ENCODE measurements around the gene SPTBN4. TPM values are rescaled to one million over a fixed set of nuclear protein-coding genes. Genes with fewer than 3 reads are reported as not detected.

Gene SPTBN4
- polyA plus RNA-seq, 1 donor from 2014 or later: 12.7 TPM

GRCh38 chr19:40533508-40533907 is 66.7 kb downstream of the SPTBN4 start:
- H3K27me3 ChIP-seq (ENCODE audit: insufficient read depth, low read depth, low read length): peaks cover 21% of the 10 kb centered on the region

DNA sequence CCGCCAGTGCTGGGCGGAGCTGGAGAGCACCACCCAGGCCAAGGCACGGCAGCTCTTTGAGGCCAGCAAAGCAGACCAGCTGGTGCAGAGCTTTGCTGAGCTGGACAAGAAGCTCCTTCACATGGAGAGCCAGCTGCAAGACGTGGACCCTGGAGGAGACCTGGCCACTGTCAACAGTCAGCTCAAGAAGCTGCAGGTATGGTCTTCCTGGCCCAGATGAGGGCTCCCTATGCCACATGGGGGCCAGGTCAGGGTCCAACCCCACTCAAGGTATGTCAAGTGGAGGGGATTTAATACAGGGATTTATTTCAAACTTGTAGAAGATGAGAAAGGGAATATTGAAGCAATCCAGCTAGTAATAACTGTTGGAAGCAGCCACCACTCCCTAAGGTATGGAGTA is 67.3 kb downstream of the SPTBN4 start:
- H2AFZ ChIP-seq (ENCODE audit: low read depth, low read length): no peak overlapping the region
- no peaks in the 10 kb centered on the region for H3K9me3 ChIP-seq (ENCODE audit: low read length)
- H4K20me1 ChIP-seq (ENCODE audit: insufficient read depth): no peaks in the 10 kb centered on the region
- no peak overlapping the region for H3K4me3 ChIP-seq (ENCODE audit: low read length)
- TF ChIP-seq TAF1 (IDR thresholded peaks at IDR 0.05; ENCODE audit: low read depth) (no peak), SMC3 (conservative IDR thresholded peaks at IDR 0.05; ENCODE audit: poor library complexity) (no peak)
- no peak overlapping the region for H3K4me2 ChIP-seq (ENCODE audit: low read length)
- H3K36me3 ChIP-seq (ENCODE audit: insufficient read depth, low read length): no peaks in the 10 kb centered on the region
- no peaks in the 10 kb centered on the region for H3K9me2 ChIP-seq (ENCODE audit: insufficient read depth, low read length)
- H3K79me2 ChIP-seq (replicated peaks; ENCODE audit: insufficient read depth, low read length): no peaks in the 10 kb centered on the region
- peaks cover 21% of the 10 kb centered on the region for H3K27me3 ChIP-seq (ENCODE audit: insufficient read depth, low read depth, low read length)
- H3K27ac ChIP-seq (ENCODE audit: low read length): no peak overlapping the region
- H3F3A ChIP-seq (ENCODE audit: insufficient read depth, low read length, poor library complexity, severe bottlenecking): no peaks in the 10 kb centered on the region
- no peak overlapping the region for H3K9ac ChIP-seq (ENCODE audit: low read length)

More at GRCh38 chr19:40533508-40533907, 66.7 kb downstream of the SPTBN4 start:
- Histone ChIP-seq H3K9ac (ENCODE audit: low read length) (no peak overlapping the region), H3K27ac (ENCODE audit: low read length) (no peak overlapping the region), H3K9me3 (ENCODE audit: low read length) (no peaks in the 10 kb centered on the region), H4K20me1 (ENCODE audit: insufficient read depth) (no peaks in the 10 kb centered on the region), H3F3A (ENCODE audit: insufficient read depth, low read length, poor library complexity, severe bottlenecking) (no peaks in the 10 kb centered on the region), H3K9me2 (ENCODE audit: insufficient read depth, low read length) (no peaks in the 10 kb centered on the region), H2AFZ (ENCODE audit: low read depth, low read length) (no peak overlapping the region), H3K4me2 (ENCODE audit: low read length) (no peak overlapping the region), H3K79me2 (replicated peaks; ENCODE audit: insufficient read depth, low read length) (no peaks in the 10 kb centered on the region), H3K4me3 (ENCODE audit: low read length) (no peak overlapping the region), H3K36me3 (ENCODE audit: insufficient read depth, low read length) (no peaks in the 10 kb centered on the region)
- no peak for TF ChIP-seq EP300 (conservative IDR thresholded peaks at IDR 0.05; ENCODE audit: poor library complexity, severe bottlenecking)
- no peak for TF ChIP-seq POLR2AphosphoS5 (IDR thresholded peaks at IDR 0.05)
- TF ChIP-seq RAD21 (conservative IDR thresholded peaks at IDR 0.05): no peak
- TF ChIP-seq, protein P1, sequence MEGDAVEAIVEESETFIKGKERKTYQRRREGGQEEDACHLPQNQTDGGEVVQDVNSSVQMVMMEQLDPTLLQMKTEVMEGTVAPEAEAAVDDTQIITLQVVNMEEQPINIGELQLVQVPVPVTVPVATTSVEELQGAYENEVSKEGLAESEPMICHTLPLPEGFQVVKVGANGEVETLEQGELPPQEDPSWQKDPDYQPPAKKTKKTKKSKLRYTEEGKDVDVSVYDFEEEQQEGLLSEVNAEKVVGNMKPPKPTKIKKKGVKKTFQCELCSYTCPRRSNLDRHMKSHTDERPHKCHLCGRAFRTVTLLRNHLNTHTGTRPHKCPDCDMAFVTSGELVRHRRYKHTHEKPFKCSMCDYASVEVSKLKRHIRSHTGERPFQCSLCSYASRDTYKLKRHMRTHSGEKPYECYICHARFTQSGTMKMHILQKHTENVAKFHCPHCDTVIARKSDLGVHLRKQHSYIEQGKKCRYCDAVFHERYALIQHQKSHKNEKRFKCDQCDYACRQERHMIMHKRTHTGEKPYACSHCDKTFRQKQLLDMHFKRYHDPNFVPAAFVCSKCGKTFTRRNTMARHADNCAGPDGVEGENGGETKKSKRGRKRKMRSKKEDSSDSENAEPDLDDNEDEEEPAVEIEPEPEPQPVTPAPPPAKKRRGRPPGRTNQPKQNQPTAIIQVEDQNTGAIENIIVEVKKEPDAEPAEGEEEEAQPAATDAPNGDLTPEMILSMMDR (IDR thresholded peaks at IDR 0.05; ENCODE audit: poor library complexity, severe bottlenecking): no peak
- TF ChIP-seq SMC3 (conservative IDR thresholded peaks at IDR 0.05; ENCODE audit: poor library complexity): no peak
- TF ChIP-seq REST (IDR thresholded peaks at IDR 0.05; ENCODE audit: borderline replicate concordance): no peak
- TF ChIP-seq EZH2 (IDR thresholded peaks at IDR 0.05; ENCODE audit: borderline replicate concordance, insufficient read depth, low read length, poor library complexity, severe bottlenecking): no peak
- TF ChIP-seq MXI1 (conservative IDR thresholded peaks at IDR 0.05; ENCODE audit: poor library complexity, severe bottlenecking): no peak
- no peak for TF ChIP-seq TAF1 (IDR thresholded peaks at IDR 0.05; ENCODE audit: low read depth)

- Histone ChIP-seq H3K36me3 (ENCODE audit: insufficient read depth, low read length) (no peaks in the 10 kb centered on the region), H2AFZ (ENCODE audit: low read depth, low read length) (no peak overlapping the region), H3K27me3 (ENCODE audit: insufficient read depth, low read depth, low read length) (no peaks in the 10 kb centered on the region), H3K27ac (ENCODE audit: low read length) (no peak overlapping the region), H3K4me3 (ENCODE audit: low read length) (no peak overlapping the region), H4K20me1 (ENCODE audit: insufficient read depth) (no peaks in the 10 kb centered on the region), H3K9me3 (ENCODE audit: low read length) (no peaks in the 10 kb centered on the region), H3K9ac (ENCODE audit: low read length) (no peak overlapping the region), H3K4me2 (ENCODE audit: low read length) (no peak overlapping the region), H3K9me2 (ENCODE audit: insufficient read depth, low read length) (no peaks in the 10 kb centered on the region), H3K79me2 (replicated peaks; ENCODE audit: insufficient read depth, low read length) (no peaks in the 10 kb centered on the region), H3F3A (ENCODE audit: insufficient read depth, low read length, poor library complexity, severe bottlenecking) (no peaks in the 10 kb centered on the region)
- TF ChIP-seq EZH2 (IDR thresholded peaks at IDR 0.05; ENCODE audit: borderline replicate concordance, insufficient read depth, low read length, poor library complexity, severe bottlenecking) (no peak), TAF1 (IDR thresholded peaks at IDR 0.05; ENCODE audit: low read depth) (no peak), EP300 (conservative IDR thresholded peaks at IDR 0.05; ENCODE audit: poor library complexity, severe bottlenecking) (no peak), POLR2AphosphoS5 (IDR thresholded peaks at IDR 0.05) (no peak), SMC3 (conservative IDR thresholded peaks at IDR 0.05; ENCODE audit: poor library complexity) (no peak), REST (IDR thresholded peaks at IDR 0.05; ENCODE audit: borderline replicate concordance) (no peak), MXI1 (conservative IDR thresholded peaks at IDR 0.05; ENCODE audit: poor library complexity, severe bottlenecking) (no peak), RAD21 (conservative IDR thresholded peaks at IDR 0.05) (no peak)
- TF ChIP-seq, protein P1 (IDR thresholded peaks at IDR 0.05; ENCODE audit: poor library complexity, severe bottlenecking): no peak
These were observed 72.3 kb downstream of the SPTBN4 start for GRCh38 chr19:40539070-40539469.

All from neural cell (in vitro differentiated cells).